ENCODE measurements around the gene SPATA2. TPM values are rescaled to one million over a fixed set of nuclear protein-coding genes. Genes with fewer than 3 reads are reported as not detected.

Gene SPATA2
- total RNA-seq, 4 donors from 2014 or later: 4.0 to 6.7 (median 5.5) TPM

DNA sequence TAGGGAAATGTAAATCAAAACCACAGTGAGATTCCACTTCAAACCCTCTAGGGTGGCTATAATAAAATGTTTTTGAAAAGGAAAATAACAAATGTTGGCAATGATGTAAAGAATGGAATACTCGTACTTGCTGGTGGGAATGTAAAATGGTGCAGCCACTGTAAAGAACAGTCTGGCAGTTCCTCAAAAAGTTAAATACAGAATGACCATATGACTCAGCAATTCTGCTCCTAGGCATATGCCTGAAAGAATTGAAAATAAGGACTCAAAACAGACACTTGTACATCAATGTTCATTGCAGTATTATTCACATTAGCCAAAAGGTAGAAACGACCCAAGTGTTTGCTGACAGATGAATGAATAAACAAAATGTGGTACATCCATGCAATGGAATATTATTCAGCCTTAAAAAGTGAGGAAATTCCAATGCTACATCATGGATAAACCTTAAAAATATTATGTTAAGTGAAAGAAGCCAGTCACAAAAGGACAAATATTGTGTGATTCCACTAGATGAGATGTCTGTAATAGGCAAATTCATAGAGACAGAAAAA, 10.6 kb upstream of the SPATA2 start:
- intact Hi-C loops (cut with DNase I): no loop called here
- WGBS: 63% methylated on average over 2 of the region's 2 CpGs
- H3K36me3 ChIP-seq: no peaks in the 10 kb centered on the region

DNA sequence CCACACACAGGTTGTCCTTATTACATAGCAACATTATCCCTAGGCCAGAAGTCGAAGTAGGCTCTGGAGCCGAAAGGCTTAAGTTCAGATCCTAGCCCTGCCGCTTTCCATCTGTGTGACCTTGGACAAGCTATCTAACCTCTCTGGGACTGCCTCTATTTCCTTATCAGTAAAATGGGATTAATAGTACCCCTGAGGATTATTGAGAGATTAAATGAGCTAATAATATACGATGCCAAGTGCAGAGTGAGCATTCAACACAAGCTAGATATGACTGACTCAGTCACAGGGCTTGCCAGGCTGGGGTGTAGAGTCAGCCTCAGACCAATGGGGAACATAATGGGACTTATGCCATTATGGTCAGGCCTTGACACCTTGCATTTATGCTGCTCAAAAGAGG, 8.9 kb upstream of the SPATA2 start:
- no peak for DNase-seq (ENCODE audit: extremely low spot score)
- Histone ChIP-seq H3K9me3 (no peaks in the 10 kb centered on the region), H3K27ac (replicated peaks in 1 of 4) (no peak overlapping the region), H3K4me3 (no peak overlapping the region), H3K36me3 (no peaks in the 10 kb centered on the region), H3K27me3 (no peaks in the 10 kb centered on the region), H3K4me1 (peaks cover 4 to 13% (median 11%) of the 10 kb centered on the region in 4 donors)
- WGBS: 81% methylated on average over 4 of the region's 4 CpGs
- intact Hi-C loops (cut with DNase I): no loop called here
- no peak for TF ChIP-seq POLR2A (IDR thresholded peaks at IDR 0.05; ENCODE audit: low read depth)
- TF ChIP-seq CTCF (IDR thresholded peaks at IDR 0.05): no peak
- no peak for TF ChIP-seq POLR2AphosphoS5 (IDR thresholded peaks at IDR 0.05)
- no peak for TF ChIP-seq EP300 (IDR thresholded peaks at IDR 0.05)

More for the DNA sequence above, 10.6 kb upstream of the SPATA2 start:
- no peak for DNase-seq (ENCODE audit: extremely low spot score)
- H3K4me1 ChIP-seq: peaks cover 4 to 13% (median 11%) of the 10 kb centered on the region in 4 donors
- H3K27ac ChIP-seq (replicated peaks in 1 of 4): no peak overlapping the region
- H3K9me3 ChIP-seq: no peaks in the 10 kb centered on the region
- TF ChIP-seq CTCF (IDR thresholded peaks at IDR 0.05): no peak
- no peak overlapping the region for H3K4me3 ChIP-seq
- no peaks in the 10 kb centered on the region for H3K27me3 ChIP-seq

GRCh38 chr20:49919461-49919860, 4.1 kb upstream of the SPATA2 start:
- Histone ChIP-seq H3K36me3 (no peaks in the 10 kb centered on the region), H3K27me3 (no peaks in the 10 kb centered on the region), H3K27ac (replicated peaks in 1 of 4) (no peak overlapping the region), H3K4me3 (no peak overlapping the region), H3K4me1 (peaks cover 10 to 17% (median 15%) of the 10 kb centered on the region in 4 donors), H3K9me3 (no peaks in the 10 kb centered on the region)
- intact Hi-C loops (cut with DNase I): no loop called here
- DNase-seq (ENCODE audit: extremely low spot score): no peak
- WGBS: 86% methylated on average over 2 of the region's 2 CpGs
- TF ChIP-seq CTCF (IDR thresholded peaks at IDR 0.05): no peak
- TF ChIP-seq POLR2A (IDR thresholded peaks at IDR 0.05; ENCODE audit: low read depth): no peak

- TF ChIP-seq CTCF (IDR thresholded peaks at IDR 0.05) (no peak), POLR2AphosphoS5 (IDR thresholded peaks at IDR 0.05) (no peak), POLR2A (IDR thresholded peaks at IDR 0.05; ENCODE audit: low read depth) (no peak), EP300 (IDR thresholded peaks at IDR 0.05) (no peak)
- no peaks in the 10 kb centered on the region for H3K36me3 ChIP-seq
- intact Hi-C loops (cut with DNase I): no loop called here
- no peak for DNase-seq (ENCODE audit: extremely low spot score)
- peaks cover 14 to 22% (median 19%) of the 10 kb centered on the region in 4 donors for H3K4me1 ChIP-seq
- H3K27me3 ChIP-seq: no peaks in the 10 kb centered on the region
- H3K9me3 ChIP-seq: no peaks in the 10 kb centered on the region
- H3K27ac ChIP-seq (replicated peaks in 1 of 4): no peak overlapping the region
- 71% methylated on average over 7 of the region's 7 CpGs for WGBS
- H3K4me3 ChIP-seq: no peak overlapping the region
Measured at GRCh38 chr20:49919009-49919408, 3.7 kb upstream of the SPATA2 start.

DNA sequence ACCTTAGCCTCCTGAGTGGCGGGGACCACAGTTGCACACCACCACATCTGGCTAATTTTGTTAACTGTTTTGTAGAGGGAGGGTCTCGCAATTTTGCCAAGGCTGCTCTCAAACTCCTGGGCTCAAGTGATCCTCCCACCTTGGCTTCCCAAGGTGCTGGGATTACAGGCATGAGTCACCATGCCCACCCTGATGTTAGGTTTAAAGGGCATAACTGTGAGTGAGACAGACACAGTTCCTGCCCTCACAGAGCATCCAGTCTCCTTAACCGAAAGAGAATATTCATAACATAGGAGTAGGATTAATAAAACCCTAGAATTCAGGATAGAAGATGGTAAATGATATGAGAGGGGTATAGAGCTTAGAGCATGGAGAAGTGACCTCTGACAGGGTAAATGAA, 3.1 kb upstream of the SPATA2 start:
- H3K4me3 ChIP-seq: no peak overlapping the region
- no peak for DNase-seq (ENCODE audit: extremely low spot score)
- no peaks in the 10 kb centered on the region for H3K9me3 ChIP-seq
- no peak for TF ChIP-seq POLR2A (IDR thresholded peaks at IDR 0.05; ENCODE audit: low read depth)
- no peak for TF ChIP-seq EP300 (IDR thresholded peaks at IDR 0.05)
- no peak for TF ChIP-seq CTCF (IDR thresholded peaks at IDR 0.05)
- no peak for TF ChIP-seq POLR2AphosphoS5 (IDR thresholded peaks at IDR 0.05)
- H3K27ac ChIP-seq (replicated peaks in 1 of 4): no peak overlapping the region
- H3K27me3 ChIP-seq: no peaks in the 10 kb centered on the region
- 100% methylated on average over 2 of the region's 3 CpGs for WGBS
- intact Hi-C loops (cut with DNase I): no loop called here
- peaks cover 20 to 27% (median 25%) of the 10 kb centered on the region in 4 donors for H3K4me1 ChIP-seq
- H3K36me3 ChIP-seq: no peaks in the 10 kb centered on the region
